CD4-positive, alpha-beta T cell treated with Interleukin-10 for 1 hour (primary cell): ENCODE results near the gene AKR1C3.

ENCODE experiments used
- DNase-seq: peaks from one replicate; pipeline ENCODE4 v3.0.0-alpha.2; 2020

Gene AKR1C3

GRCh38 chr10:5142199-5142598 lies 48.0 kb downstream of the AKR1C3 start:
- no peak for DNase-seq

GRCh38 chr10:5143137-5143536 lies 48.9 kb downstream of the AKR1C3 start:
- no peak for DNase-seq

DNA sequence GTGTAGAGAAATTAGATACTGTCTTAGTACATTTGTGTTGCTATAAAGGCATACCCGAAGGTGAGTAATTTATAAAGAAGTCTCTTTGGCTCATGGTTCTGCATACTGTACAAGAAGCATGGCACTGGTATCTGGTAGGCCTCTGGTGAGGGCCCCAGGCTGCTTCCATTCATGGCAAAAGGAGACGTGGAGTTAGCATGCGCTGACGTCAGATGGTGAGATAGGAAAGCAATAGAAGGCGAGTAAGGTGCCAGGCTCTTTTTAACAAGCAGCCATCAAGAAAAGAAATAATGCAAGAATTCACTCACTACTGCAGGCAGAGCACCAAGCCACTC lies 52.7 kb downstream of the AKR1C3 start:
- no peak for DNase-seq

DNA sequence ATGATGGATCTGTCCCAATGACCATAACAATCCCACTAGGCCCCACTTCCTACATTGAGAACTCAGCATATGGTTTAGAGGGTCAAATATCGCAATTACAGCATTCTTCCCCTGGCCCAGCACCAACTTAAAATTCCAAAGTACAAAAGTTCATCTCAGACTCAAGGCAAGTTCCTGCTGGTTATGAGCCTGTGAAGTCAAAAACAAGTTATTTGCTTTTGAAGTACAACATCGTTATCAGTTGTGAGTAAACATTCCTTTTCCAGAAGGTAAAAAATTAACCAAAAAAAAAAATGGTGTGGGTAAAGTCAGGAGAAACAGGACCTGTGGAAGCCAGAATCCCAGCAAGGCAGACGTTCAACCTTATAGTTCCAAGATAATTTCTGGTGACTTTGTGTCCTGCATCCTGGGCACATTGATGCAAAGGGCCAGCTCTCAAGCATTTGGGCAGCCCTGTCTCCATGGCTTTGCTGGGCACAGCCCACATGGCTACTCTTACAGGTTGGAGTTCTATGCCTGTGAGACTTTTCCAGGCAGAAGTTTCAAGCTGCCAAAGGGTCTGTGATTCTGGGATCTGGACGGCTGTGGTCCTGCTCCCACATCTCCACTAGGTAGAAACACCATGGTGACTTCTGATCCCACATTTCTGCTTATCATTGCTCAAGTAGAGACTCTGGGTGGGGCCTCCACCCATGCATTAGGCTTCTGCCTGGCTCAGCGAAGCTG lies 53.2 kb downstream of the AKR1C3 start:
- no peak for DNase-seq

- DNase-seq, result no peak
Measured at GRCh38 chr10:5147981-5148677, 53.9 kb downstream of the AKR1C3 start.

DNA sequence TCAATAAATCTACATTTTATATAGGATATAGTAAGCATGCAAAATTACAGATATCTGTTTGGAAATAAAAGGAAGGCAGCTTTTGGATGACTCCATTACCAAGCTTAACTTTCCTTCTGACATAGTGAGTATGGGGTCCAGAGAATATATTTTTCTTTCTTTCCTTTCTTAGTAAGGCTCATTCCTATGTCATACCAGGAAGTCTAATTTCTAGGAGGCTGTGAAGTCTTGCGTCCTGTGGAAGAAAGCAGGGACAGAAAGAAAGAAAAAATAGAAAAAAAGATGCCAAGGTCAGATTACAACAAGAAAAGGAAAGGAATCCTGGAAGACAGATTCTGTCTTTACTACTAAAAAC lies 54.4 kb downstream of the AKR1C3 start:
- no peak for DNase-seq

GRCh38 chr10:5151076-5151475 lies 56.9 kb downstream of the AKR1C3 start:
- no peak for DNase-seq

GRCh38 chr10:5155951-5156350 lies 61.7 kb downstream of the AKR1C3 start:
- no peak for DNase-seq
